ENCODE results near the gene MEIOB. TPM values are rescaled to one million over a fixed set of nuclear protein-coding genes. Genes with fewer than 3 reads are reported as not detected.

Gene MEIOB
- total RNA-seq, 1 experiment from 2014 or later, result 1.3 TPM

DNA sequence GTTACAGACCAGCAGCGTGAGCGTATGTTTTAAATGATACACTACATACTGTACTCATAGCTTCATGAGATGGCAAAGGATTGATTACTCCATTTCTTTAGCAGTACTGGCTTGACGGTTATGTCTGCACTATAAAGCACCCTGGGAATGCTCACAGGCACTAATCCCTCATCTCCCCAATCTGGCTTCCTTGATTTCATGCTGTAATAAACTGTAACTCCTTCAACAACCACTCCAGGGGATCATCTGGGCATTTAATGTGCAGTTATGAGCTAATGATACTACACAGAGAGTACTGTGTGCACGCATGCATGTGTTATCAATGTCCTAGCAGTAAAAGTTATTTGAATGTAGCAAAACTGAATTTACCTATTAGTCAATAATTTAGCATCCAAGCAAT, 20.2 kb downstream of the MEIOB start:
- TF ChIP-seq CTCF (conservative IDR thresholded peaks at IDR 0.05), result no peak

More for the DNA sequence above, 20.2 kb downstream of the MEIOB start:
- no peaks in the 10 kb centered on the region for H3K4me1 Mint-ChIP-seq
- no peaks in the 10 kb centered on the region; a peak in 1 of 5 replicates for H3K9me3 Mint-ChIP-seq
- Histone ChIP-seq H3K79me2 (ENCODE audit: insufficient read depth, low read length) (no peaks in the 10 kb centered on the region), H2AFZ (ENCODE audit: low read length) (no peak overlapping the region), H2BK12ac (ENCODE audit: insufficient read length, low read depth, low read length) (no peak overlapping the region), H2BK15ac (ENCODE audit: low read depth, low read length) (no peak overlapping the region), H3T11ph (ENCODE audit: low read length) (no peak overlapping the region), H3K18ac (ENCODE audit: insufficient read length, low read depth, low read length) (no peak overlapping the region), H3K23ac (ENCODE audit: insufficient read length, low read depth, low read length) (no peak overlapping the region), H3K27me3 (ENCODE audit: insufficient read depth, low read length) (no peaks in the 10 kb centered on the region), H3K56ac (ENCODE audit: insufficient read length, low read depth, low read length) (no peak overlapping the region), H3K4ac (ENCODE audit: low read depth, low read length) (no peak overlapping the region), H3K14ac (ENCODE audit: insufficient read depth, low read length) (no peak overlapping the region), H4K91ac (ENCODE audit: insufficient read length, low read depth, low read length) (no peak overlapping the region), H3K4me1 (ENCODE audit: insufficient read depth, low read length) (no peaks in the 10 kb centered on the region), H2BK120ac (ENCODE audit: low read depth, low read length, poor library complexity, severe bottlenecking) (no peak overlapping the region), H4K20me1 (ENCODE audit: control insufficient read depth, insufficient read depth, insufficient read length) (no peaks in the 10 kb centered on the region), H3K4me2 (ENCODE audit: insufficient read depth, insufficient read length, low read length) (no peak overlapping the region), H2BK20ac (ENCODE audit: low read depth, low read length, poor library complexity, severe bottlenecking) (no peak overlapping the region), H3K9me3 (ENCODE audit: control insufficient read depth, low read depth, low read length) (no peaks in the 10 kb centered on the region), H3K79me1 (ENCODE audit: insufficient read depth, low read depth, low read length, poor library complexity, severe bottlenecking) (no peaks in the 10 kb centered on the region), H4K5ac (ENCODE audit: insufficient read length, low read depth, low read length) (no peak overlapping the region), H4K8ac (replicated peaks; ENCODE audit: insufficient read length, low read depth, low read length) (no peak overlapping the region), H3K27ac (ENCODE audit: insufficient read length, low read depth, low read length) (no peak overlapping the region), H3K23me2 (ENCODE audit: insufficient read length, low read depth, low read length, poor library complexity, severe bottlenecking) (no peaks in the 10 kb centered on the region), H3K9ac (ENCODE audit: extremely low read depth, insufficient read length, low read length) (no peak overlapping the region), H2BK5ac (ENCODE audit: insufficient read length, low read length) (no peak overlapping the region), H2AK5ac (ENCODE audit: insufficient read length, low read length) (no peak overlapping the region)
- H3K36me3 Mint-ChIP-seq (ENCODE audit: insufficient read depth in 1 of 3, low read depth in 3 of 3), result no peaks in the 10 kb centered on the region
- DNase-seq, result no peak
- no peak overlapping the region for H3K4me3 Mint-ChIP-seq
- peaks cover 62% of the 10 kb centered on the region for H3K27me3 Mint-ChIP-seq (ENCODE audit: low read depth)
- no CpG with 5 or more reads among the region's 4 CpGs for WGBS (ENCODE audit: extremely low coverage, insufficient read length, low lambda C conversion rate)
- H3K27ac Mint-ChIP-seq, result no peak overlapping the region

Data from H9 (cell line).